Measurements from ENCODE around the gene CYP20A1.

The CYP20A1 gene

DNA sequence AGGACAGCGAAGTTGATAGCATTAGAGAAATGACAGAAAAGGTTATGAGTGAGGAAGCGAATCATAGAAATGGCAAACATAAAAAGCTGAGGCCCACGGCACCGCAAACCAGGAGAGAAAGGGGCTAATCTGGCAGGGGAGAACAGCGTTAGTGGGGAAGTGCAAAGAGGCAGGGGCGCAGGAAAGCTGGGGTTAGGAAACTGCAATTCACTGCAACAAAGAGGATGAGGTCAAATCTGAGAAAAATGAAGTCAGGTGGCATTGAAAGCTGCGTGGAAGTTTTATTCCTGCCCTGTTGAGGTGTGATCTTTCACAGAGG is 88.7 kb downstream of the CYP20A1 start:
- ChIA-PET POLR2A (no interaction called here), CTCF (no interaction called here)
- no peak for DNase-seq (ENCODE audit: extremely low spot score)
- TF ChIP-seq CTCF (IDR thresholded peaks at IDR 0.05; ENCODE audit: control extremely low read depth, extremely low read depth, low read depth, missing control alignments), result no peak

DNA sequence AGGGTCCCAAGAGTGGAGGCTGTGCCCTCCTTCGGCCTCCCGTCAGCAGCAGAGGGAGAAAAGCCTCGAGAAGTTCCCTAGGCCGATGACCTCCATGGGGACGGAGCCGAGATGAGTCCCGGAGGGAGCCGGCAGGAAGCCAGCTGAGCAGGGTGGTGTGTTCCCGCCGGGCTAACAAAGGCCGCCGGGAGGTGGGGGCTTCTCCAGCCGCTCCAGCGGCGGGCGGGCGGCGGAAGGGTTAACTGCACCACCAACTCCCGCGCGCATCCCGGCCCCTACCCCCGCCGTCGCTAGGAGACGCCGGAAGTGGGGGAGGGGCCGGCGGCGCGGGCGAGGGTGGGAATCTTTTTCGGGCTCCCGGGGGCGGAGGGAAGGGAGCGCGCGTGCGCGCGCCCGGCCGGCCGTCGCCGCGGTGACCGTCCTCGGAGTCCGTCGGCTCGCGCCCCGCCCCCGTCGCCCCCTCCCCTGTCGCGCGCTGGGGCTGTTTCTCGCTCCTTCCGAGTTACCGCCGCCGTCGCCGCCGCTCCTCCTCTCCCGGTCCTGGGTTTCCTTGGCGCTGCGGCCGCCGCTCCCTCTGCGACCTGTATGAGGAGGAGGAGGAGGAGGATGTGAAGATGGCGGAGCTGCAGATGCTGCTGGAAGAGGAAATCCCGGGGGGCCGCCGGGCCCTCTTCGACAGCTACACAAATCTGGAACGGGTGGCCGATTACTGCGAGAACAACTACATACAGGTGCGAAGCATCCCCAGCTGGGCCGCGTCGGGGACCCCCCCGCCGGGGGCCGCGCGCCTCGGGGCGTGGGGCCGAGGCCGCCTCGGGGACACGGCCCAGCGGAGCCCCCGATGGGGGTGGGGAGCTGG is 89.3 kb downstream of the CYP20A1 start, which contains the start of gene ABI2:
TSS of gene ABI2 (plus strand) at position 494 of the 859 bp plus-strand sequence. CDS start at position 615, 121 bp downstream.
- no peak for TF ChIP-seq CTCF (IDR thresholded peaks at IDR 0.05; ENCODE audit: control extremely low read depth, extremely low read depth, low read depth, missing control alignments)
- ChIA-PET CTCF (no interaction called here), POLR2A (no interaction called here)
- peak; percentile 88 for DNase-seq (ENCODE audit: extremely low spot score)

GRCh38 chr2:203328760-203329540 is 90.1 kb downstream of the CYP20A1 start:
- no peak for TF ChIP-seq CTCF (IDR thresholded peaks at IDR 0.05; ENCODE audit: control extremely low read depth, extremely low read depth, low read depth, missing control alignments)
- ChIA-PET POLR2A (interaction anchor here (0.7 kb wide), 1 partner anchor 360 kb away, joined by 11 read pairs; no protein-coding TSS in a partner anchor), CTCF (no interaction called here)
- DNase-seq (ENCODE audit: extremely low spot score), result peak; percentile 76

DNA sequence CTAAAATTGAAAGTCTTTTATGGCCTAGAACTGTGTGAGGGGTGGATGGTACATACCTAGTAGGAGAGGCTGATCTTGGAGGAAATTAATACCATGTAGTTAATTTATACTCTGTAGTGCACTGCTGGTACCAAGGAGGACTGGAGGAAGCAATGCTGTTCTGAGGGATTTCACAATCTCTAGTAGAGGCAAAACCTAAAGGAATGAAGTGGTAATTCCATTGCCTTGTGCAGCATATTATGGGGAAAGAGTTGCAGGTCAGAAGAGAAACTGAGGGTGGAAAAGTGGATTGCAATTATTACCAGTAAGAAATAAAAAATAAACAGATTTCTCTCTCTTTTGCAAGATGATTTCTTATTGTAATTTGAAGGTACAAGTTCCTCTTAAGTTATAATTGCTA is 91.6 kb downstream of the CYP20A1 start:
- ChIA-PET CTCF (no interaction called here), POLR2A (interaction anchor here (0.7 kb wide), 1 partner anchor 1174 kb away, joined by 8 read pairs; no protein-coding TSS in a partner anchor)
- TF ChIP-seq CTCF (IDR thresholded peaks at IDR 0.05; ENCODE audit: control extremely low read depth, extremely low read depth, low read depth, missing control alignments), result no peak
- no peak for DNase-seq (ENCODE audit: extremely low spot score)

DNA sequence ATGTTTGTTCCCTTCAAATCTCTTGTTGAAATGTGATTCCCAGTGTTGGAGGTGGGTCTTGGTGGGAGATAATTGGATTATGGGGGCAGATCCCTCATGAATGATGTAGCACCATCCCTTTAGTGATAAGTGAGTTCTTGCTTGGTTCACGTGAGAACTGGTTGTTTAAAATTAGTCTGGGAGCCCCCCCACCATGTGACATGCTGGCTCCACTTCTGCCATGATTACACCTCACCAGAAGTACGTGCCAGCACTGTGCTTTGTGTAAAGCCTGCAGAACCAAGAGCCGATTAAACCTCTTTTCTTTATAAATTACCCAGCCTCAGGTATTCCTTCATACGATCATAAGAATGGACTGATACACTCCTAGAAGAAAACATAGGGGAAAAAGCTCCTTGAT is 99.5 kb downstream of the CYP20A1 start:
- TF ChIP-seq CTCF (IDR thresholded peaks at IDR 0.05; ENCODE audit: control extremely low read depth, extremely low read depth, low read depth, missing control alignments), result no peak
- ChIA-PET CTCF (interaction anchor here (1.1 to 1.6 kb wide), 2 partner anchors 8 to 9 kb away, joined by 3 to 5 read pairs; no protein-coding TSS in a partner anchor), POLR2A (no interaction called here)
- no peak for DNase-seq (ENCODE audit: extremely low spot score)

GRCh38 chr2:203340791-203341487 is 102.1 kb downstream of the CYP20A1 start:
- CTCF ChIA-PET, result interaction anchor here (0.6 kb wide), 1 partner anchor 38 kb away, joined by 3 read pairs; no protein-coding TSS in a partner anchor
- DNase-seq (ENCODE audit: extremely low spot score), result no peak
- no peak for TF ChIP-seq CTCF (IDR thresholded peaks at IDR 0.05; ENCODE audit: control extremely low read depth, extremely low read depth, low read depth, missing control alignments)
- POLR2A ChIA-PET, result no interaction called here

Data from GM10248 (cell line).